Nephron progenitor cell (in vitro differentiated cells): ENCODE measurements around the gene AHR.

Experiments
- DNase-seq: peaks from one replicate; pipeline ENCODE4 v3.0.0; 2021
- H3K27ac Mint-ChIP-seq: 2 replicates; pipeline ENCODE4 v1.8.0; 2021; ENCODE audit warnings: mild to moderate bottlenecking, moderate library complexity, mixed read lengths
- H3K27me3 Mint-ChIP-seq: 2 replicates; pipeline ENCODE4 v1.8.0; 2021; ENCODE audit warnings: mild to moderate bottlenecking, low read depth, mixed read lengths; ENCODE audit not compliant: poor library complexity
- H3K36me3 Mint-ChIP-seq: 2 replicates; pipeline ENCODE4 v1.8.0; 2021; ENCODE audit warnings: low read depth, mixed read lengths
- H3K4me1 Mint-ChIP-seq: 2 replicates; pipeline ENCODE4 v1.8.0; 2021; ENCODE audit warnings: mixed read lengths
- H3K4me3 Mint-ChIP-seq: 2 replicates; pipeline ENCODE4 v1.8.0; 2021; ENCODE audit warnings: mild to moderate bottlenecking, moderate library complexity, mixed read lengths
- H3K9me3 Mint-ChIP-seq: 2 replicates; pipeline ENCODE4 v1.8.0; 2021; ENCODE audit warnings: mild to moderate bottlenecking, moderate library complexity, mixed read lengths
- CTCF ChIP-seq: fragments of 200-600 bp; sonication (generic); IDR thresholded peaks from 2 replicates; pipeline ENCODE4 v1.5.0; 2021; ENCODE audit warnings: antibody characterized with exemption

AHR gene

GRCh38 chr7:17354473-17354872 lies 56.0 kb downstream of the AHR start:
- H3K9me3 Mint-ChIP-seq: peaks cover 28% of the 10 kb centered on the region
- H3K36me3 Mint-ChIP-seq: no peaks in the 10 kb centered on the region
- no peak for DNase-seq
- no peak for TF ChIP-seq CTCF
- H3K27me3 Mint-ChIP-seq: no peaks in the 10 kb centered on the region
- H3K4me1 Mint-ChIP-seq: no peaks in the 10 kb centered on the region
- H3K27ac Mint-ChIP-seq: no peak overlapping the region
- no peak overlapping the region for H3K4me3 Mint-ChIP-seq

- DNase-seq: no peak
- Mint-ChIP-seq H3K9me3 (peaks cover 22% of the 10 kb centered on the region), H3K36me3 (no peaks in the 10 kb centered on the region), H3K27me3 (no peaks in the 10 kb centered on the region), H3K27ac (no peak overlapping the region), H3K4me3 (no peak overlapping the region), H3K4me1 (no peaks in the 10 kb centered on the region)
- TF ChIP-seq CTCF: no peak
Observed at GRCh38 chr7:17355050-17355449, 56.6 kb downstream of the AHR start.

GRCh38 chr7:17357952-17358351 lies 59.5 kb downstream of the AHR start:
- Mint-ChIP-seq H3K9me3 (no peaks in the 10 kb centered on the region), H3K4me3 (no peak overlapping the region), H3K4me1 (no peaks in the 10 kb centered on the region), H3K27ac (no peak overlapping the region), H3K27me3 (no peaks in the 10 kb centered on the region), H3K36me3 (no peaks in the 10 kb centered on the region)
- TF ChIP-seq CTCF: no peak
- DNase-seq: no peak

GRCh38 chr7:17359610-17360009 lies 61.2 kb downstream of the AHR start:
- Mint-ChIP-seq H3K9me3 (no peaks in the 10 kb centered on the region), H3K27me3 (no peaks in the 10 kb centered on the region), H3K27ac (no peak overlapping the region)

GRCh38 chr7:17362439-17363105 lies 64.1 kb downstream of the AHR start:
- Mint-ChIP-seq H3K4me3 (no peak overlapping the region), H3K36me3 (no peaks in the 10 kb centered on the region), H3K4me1 (no peaks in the 10 kb centered on the region), H3K27me3 (no peaks in the 10 kb centered on the region), H3K9me3 (no peaks in the 10 kb centered on the region), H3K27ac (no peak overlapping the region)
- no peak for DNase-seq
- no peak for TF ChIP-seq CTCF

More at GRCh38 chr7:17359610-17360009, 61.2 kb downstream of the AHR start:
- no peak for TF ChIP-seq CTCF
- DNase-seq: no peak
- H3K4me1 Mint-ChIP-seq: no peaks in the 10 kb centered on the region
- no peak overlapping the region for H3K4me3 Mint-ChIP-seq
- no peaks in the 10 kb centered on the region for H3K36me3 Mint-ChIP-seq

GRCh38 chr7:17364671-17365070 lies 66.2 kb downstream of the AHR start:
- Mint-ChIP-seq H3K4me3 (no peak overlapping the region), H3K36me3 (no peaks in the 10 kb centered on the region), H3K27ac (no peak overlapping the region), H3K27me3 (no peaks in the 10 kb centered on the region), H3K9me3 (no peaks in the 10 kb centered on the region), H3K4me1 (no peaks in the 10 kb centered on the region)
- no peak for TF ChIP-seq CTCF
- DNase-seq: no peak
